GM23338 (cell line): ENCODE measurements around the gene GRPR. TPM values are rescaled to one million over a fixed set of nuclear protein-coding genes. Genes with fewer than 3 reads are reported as not detected.

Source experiments
- CREB1 ChIP-seq: fragments of 250-450 bp; sonication (Bioruptor Pico); IDR thresholded peaks from 2 replicates; pipeline ENCODE4 v1.5.0; 2020; ENCODE audit warnings: low read depth, mild to moderate bottlenecking, moderate library complexity
- EZH2 ChIP-seq: fragments of 200-600 bp; sonication (generic); IDR thresholded peaks from one replicate; pipeline ENCODE4 v1.8.0; 2017; ENCODE audit warnings: antibody characterized with exemption, mild to moderate bottlenecking, low read depth; ENCODE audit not compliant: unreplicated experiment
- EZH2phosphoT487 ChIP-seq: fragments of 200-600 bp; sonication (generic); IDR thresholded peaks from one replicate; pipeline ENCODE4 v1.8.1; 2018; ENCODE audit warnings: antibody characterized with exemption; ENCODE audit not compliant: unreplicated experiment
- JUNB ChIP-seq: IDR thresholded peaks from one replicate; pipeline ENCODE4 v1.6.1; 2016; ENCODE audit warnings: antibody characterized with exemption; ENCODE audit not compliant: unreplicated experiment
- NANOG ChIP-seq: IDR thresholded peaks from 2 replicates; pipeline ENCODE4 v1.6.1; 2016; ENCODE audit warnings: antibody characterized with exemption, borderline replicate concordance
- POLR2AphosphoS5 ChIP-seq: IDR thresholded peaks from 2 replicates; pipeline ENCODE4 v1.6.1; 2016; ENCODE audit warnings: antibody characterized with exemption, low read depth
- STAT1 ChIP-seq: IDR thresholded peaks from one replicate; pipeline ENCODE4 v1.6.1; 2016; ENCODE audit warnings: antibody characterized with exemption; ENCODE audit not compliant: unreplicated experiment
- ZNF331 ChIP-seq: fragments of 250-450 bp; sonication (Bioruptor Pico); IDR thresholded peaks from 2 replicates; pipeline ENCODE4 v1.5.0; 2020; ENCODE audit warnings: low read depth, mild to moderate bottlenecking, moderate library complexity
- polyA plus RNA-seq: library from polyadenylated mRNA; unstranded; fragments of >200 nt; fragmentation: Nextera tagmentation; extraction: Ambion mirVana; gene quantifications from 2 replicates; pipeline ENCODE4 v1.2.1, GENCODE V29; 2016
- total RNA-seq: library from RNA; depleted of rRNA; stranded (reverse); fragments of >200 nt; shearing (Covaris generic); gene quantifications from 2 replicates; pipeline ENCODE4 v1.2.3, GENCODE V29; 2014
- TF ChIP-seq, protein P1 (sequence below): fragments of 250-450 bp; sonication (Bioruptor Pico); IDR thresholded peaks from 2 replicates; pipeline ENCODE4 v1.5.0; 2020; ENCODE audit warnings: mild to moderate bottlenecking, moderate library complexity
- TF ChIP-seq, protein P2 (sequence below), 2 experiments: fragments of 200-600 bp in 1 of 2; sonication (generic) in 1 of 2; conservative IDR thresholded peaks; 2 replicates each; pipeline versions ENCODE4 v1.5.1 to v1.6.1; 2016 to 2017; ENCODE audit warnings: antibody characterized with exemption in 2 of 2, low read depth in 2 of 2, mild to moderate bottlenecking in 2 of 2, moderate library complexity in 1 of 2
- TF ChIP-seq, protein P3 (sequence below): IDR thresholded peaks from 2 replicates; pipeline ENCODE4 v1.6.1; 2016; ENCODE audit warnings: antibody characterized with exemption

Gene GRPR
- total and polyA plus RNA-seq, 2 experiments from 2014 or later = 13.4 to 14.3 TPM

DNA sequence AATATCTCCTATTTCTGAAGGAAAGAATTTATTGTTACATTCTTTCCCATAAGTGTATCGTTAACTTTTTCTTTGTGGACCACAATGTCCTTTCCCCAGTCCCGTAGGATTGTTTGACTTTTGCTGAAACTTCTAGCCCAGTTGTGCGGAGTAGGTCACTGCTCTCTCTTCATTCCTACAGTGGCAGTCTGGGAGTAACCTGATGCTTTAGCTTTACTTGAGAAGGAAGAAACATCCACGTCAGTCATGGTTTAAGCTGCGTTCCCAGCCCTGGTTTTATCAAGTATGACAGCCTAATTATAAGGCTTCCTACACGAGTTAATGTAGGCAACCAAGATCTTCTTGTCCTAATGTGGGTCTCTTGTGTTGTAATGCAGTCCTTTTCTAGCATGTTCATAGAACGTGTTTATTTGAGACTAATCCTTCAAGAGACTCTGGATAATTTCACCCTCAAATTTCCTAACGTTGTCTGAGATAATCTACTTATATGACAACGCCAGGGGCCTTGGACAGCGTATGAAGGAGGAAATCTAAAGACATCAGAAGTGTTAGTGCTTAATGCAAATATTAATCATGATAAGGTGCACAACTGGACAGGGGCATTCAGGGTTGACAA, 40.8 kb upstream of the GRPR start (continued):
- TF ChIP-seq, protein P1, sequence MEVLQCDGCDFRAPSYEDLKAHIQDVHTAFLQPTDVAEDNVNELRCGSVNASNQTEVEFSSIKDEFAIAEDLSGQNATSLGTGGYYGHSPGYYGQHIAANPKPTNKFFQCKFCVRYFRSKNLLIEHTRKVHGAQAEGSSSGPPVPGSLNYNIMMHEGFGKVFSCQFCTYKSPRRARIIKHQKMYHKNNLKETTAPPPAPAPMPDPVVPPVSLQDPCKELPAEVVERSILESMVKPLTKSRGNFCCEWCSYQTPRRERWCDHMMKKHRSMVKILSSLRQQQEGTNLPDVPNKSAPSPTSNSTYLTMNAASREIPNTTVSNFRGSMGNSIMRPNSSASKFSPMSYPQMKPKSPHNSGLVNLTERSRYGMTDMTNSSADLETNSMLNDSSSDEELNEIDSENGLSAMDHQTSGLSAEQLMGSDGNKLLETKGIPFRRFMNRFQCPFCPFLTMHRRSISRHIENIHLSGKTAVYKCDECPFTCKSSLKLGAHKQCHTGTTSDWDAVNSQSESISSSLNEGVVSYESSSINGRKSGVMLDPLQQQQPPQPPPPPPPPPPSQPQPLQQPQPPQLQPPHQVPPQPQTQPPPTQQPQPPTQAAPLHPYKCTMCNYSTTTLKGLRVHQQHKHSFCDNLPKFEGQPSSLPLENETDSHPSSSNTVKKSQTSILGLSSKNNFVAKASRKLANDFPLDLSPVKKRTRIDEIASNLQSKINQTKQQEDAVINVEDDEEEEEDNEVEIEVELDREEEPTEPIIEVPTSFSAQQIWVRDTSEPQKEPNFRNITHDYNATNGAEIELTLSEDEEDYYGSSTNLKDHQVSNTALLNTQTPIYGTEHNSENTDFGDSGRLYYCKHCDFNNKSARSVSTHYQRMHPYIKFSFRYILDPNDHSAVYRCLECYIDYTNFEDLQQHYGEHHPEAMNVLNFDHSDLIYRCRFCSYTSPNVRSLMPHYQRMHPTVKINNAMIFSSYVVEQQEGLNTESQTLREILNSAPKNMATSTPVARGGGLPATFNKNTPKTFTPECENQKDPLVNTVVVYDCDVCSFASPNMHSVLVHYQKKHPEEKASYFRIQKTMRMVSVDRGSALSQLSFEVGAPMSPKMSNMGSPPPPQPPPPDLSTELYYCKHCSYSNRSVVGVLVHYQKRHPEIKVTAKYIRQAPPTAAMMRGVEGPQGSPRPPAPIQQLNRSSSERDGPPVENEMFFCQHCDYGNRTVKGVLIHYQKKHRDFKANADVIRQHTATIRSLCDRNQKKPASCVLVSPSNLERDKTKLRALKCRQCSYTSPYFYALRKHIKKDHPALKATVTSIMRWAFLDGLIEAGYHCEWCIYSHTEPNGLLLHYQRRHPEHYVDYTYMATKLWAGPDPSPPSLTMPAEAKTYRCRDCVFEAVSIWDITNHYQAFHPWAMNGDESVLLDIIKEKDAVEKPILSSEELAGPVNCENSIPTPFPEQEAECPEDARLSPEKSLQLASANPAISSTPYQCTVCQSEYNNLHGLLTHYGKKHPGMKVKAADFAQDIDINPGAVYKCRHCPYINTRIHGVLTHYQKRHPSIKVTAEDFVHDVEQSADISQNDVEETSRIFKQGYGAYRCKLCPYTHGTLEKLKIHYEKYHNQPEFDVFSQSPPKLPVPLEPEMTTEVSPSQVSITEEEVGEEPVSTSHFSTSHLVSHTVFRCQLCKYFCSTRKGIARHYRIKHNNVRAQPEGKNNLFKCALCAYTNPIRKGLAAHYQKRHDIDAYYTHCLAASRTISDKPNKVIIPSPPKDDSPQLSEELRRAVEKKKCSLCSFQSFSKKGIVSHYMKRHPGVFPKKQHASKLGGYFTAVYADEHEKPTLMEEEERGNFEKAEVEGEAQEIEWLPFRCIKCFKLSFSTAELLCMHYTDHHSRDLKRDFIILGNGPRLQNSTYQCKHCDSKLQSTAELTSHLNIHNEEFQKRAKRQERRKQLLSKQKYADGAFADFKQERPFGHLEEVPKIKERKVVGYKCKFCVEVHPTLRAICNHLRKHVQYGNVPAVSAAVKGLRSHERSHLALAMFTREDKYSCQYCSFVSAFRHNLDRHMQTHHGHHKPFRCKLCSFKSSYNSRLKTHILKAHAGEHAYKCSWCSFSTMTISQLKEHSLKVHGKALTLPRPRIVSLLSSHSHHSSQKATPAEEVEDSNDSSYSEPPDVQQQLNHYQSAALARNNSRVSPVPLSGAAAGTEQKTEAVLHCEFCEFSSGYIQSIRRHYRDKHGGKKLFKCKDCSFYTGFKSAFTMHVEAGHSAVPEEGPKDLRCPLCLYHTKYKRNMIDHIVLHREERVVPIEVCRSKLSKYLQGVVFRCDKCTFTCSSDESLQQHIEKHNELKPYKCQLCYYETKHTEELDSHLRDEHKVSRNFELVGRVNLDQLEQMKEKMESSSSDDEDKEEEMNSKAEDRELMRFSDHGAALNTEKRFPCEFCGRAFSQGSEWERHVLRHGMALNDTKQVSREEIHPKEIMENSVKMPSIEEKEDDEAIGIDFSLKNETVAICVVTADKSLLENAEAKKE (CRISPR knock-in tag) = no peak
- TF ChIP-seq, protein P2, sequence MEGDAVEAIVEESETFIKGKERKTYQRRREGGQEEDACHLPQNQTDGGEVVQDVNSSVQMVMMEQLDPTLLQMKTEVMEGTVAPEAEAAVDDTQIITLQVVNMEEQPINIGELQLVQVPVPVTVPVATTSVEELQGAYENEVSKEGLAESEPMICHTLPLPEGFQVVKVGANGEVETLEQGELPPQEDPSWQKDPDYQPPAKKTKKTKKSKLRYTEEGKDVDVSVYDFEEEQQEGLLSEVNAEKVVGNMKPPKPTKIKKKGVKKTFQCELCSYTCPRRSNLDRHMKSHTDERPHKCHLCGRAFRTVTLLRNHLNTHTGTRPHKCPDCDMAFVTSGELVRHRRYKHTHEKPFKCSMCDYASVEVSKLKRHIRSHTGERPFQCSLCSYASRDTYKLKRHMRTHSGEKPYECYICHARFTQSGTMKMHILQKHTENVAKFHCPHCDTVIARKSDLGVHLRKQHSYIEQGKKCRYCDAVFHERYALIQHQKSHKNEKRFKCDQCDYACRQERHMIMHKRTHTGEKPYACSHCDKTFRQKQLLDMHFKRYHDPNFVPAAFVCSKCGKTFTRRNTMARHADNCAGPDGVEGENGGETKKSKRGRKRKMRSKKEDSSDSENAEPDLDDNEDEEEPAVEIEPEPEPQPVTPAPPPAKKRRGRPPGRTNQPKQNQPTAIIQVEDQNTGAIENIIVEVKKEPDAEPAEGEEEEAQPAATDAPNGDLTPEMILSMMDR (conservative IDR thresholded peaks at IDR 0.05; ENCODE audit: low read depth in 2 of 2) = no peak
- TF ChIP-seq EZH2 (no peak), EZH2phosphoT487 (no peak), POLR2AphosphoS5 (no peak), ZNF331 (CRISPR knock-in tag) (no peak), NANOG (no peak), CREB1 (no peak), STAT1 (no peak), JUNB (no peak)
- TF ChIP-seq, protein P3, sequence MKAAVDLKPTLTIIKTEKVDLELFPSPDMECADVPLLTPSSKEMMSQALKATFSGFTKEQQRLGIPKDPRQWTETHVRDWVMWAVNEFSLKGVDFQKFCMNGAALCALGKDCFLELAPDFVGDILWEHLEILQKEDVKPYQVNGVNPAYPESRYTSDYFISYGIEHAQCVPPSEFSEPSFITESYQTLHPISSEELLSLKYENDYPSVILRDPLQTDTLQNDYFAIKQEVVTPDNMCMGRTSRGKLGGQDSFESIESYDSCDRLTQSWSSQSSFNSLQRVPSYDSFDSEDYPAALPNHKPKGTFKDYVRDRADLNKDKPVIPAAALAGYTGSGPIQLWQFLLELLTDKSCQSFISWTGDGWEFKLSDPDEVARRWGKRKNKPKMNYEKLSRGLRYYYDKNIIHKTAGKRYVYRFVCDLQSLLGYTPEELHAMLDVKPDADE = no peak
